Measurements from ENCODE around the gene FAM227B. TPM values are rescaled to one million over a fixed set of nuclear protein-coding genes. Genes with fewer than 3 reads are reported as not detected.
A peak's percentile ranks its signal among the peaks of the same experiment; 100 is the strongest.

Gene FAM227B
- total and polyA plus RNA-seq, 10 donors, result 4.1 to 7.5 (median 5.2) TPM

GRCh38 chr15:49383266-49383665 is 237.4 kb downstream of the FAM227B start:
- intact Hi-C loops (cut with DNase I; ENCODE audit: low total_unique reads), result no loop called here
- Histone ChIP-seq H3K9me3 (no peaks in the 10 kb centered on the region), H3K27ac (no peak overlapping the region), H3K36me3 (no peaks in the 10 kb centered on the region), H3K4me1 (no peaks in the 10 kb centered on the region), H3K4me3 (no peak overlapping the region), H3K27me3 (replicated peaks in 1 of 7) (no peaks in the 10 kb centered on the region)
- DNase-seq, result no peak
- 38 to 62% (median 45%) methylated on average over 1 of the region's 1 CpG for WGBS, 5 donors
- no peak for TF ChIP-seq POLR2A (IDR thresholded peaks at IDR 0.05)
- TF ChIP-seq POLR2AphosphoS5 (IDR thresholded peaks at IDR 0.05), result no peak
- no peak for TF ChIP-seq CTCF (IDR thresholded peaks at IDR 0.05 in 8 of 11, conservative IDR thresholded peaks at IDR 0.05 in 3 of 11)

- Histone ChIP-seq H3K9me3 (no peaks in the 10 kb centered on the region), H3K27me3 (replicated peaks in 1 of 7) (no peaks in the 10 kb centered on the region), H3K4me3 (no peak overlapping the region), H3K27ac (no peak overlapping the region), H3K4me1 (no peaks in the 10 kb centered on the region), H3K36me3 (no peaks in the 10 kb centered on the region)
- intact Hi-C loops (cut with DNase I; ENCODE audit: low total_unique reads), result no loop called here
- no peak for DNase-seq
- TF ChIP-seq POLR2AphosphoS5 (IDR thresholded peaks at IDR 0.05) (no peak), POLR2A (IDR thresholded peaks at IDR 0.05) (no peak), CTCF (IDR thresholded peaks at IDR 0.05 in 8 of 11, conservative IDR thresholded peaks at IDR 0.05 in 3 of 11) (no peak)
Measured at GRCh38 chr15:49382394-49382793, 238.2 kb downstream of the FAM227B start.

- Histone ChIP-seq H3K27ac (no peak overlapping the region), H3K4me3 (no peak overlapping the region), H3K4me1 (no peaks in the 10 kb centered on the region), H3K27me3 (replicated peaks in 1 of 7) (no peaks in the 10 kb centered on the region), H3K36me3 (no peaks in the 10 kb centered on the region), H3K9me3 (no peaks in the 10 kb centered on the region)
- DNase-seq, result no peak
- intact Hi-C loops (cut with DNase I; ENCODE audit: low total_unique reads), result no loop called here
- 77 to 89% (median 84%) methylated on average over 5 of the region's 5 CpGs for WGBS, 5 donors
- TF ChIP-seq POLR2AphosphoS5 (IDR thresholded peaks at IDR 0.05) (no peak), CTCF (IDR thresholded peaks at IDR 0.05 in 8 of 11, conservative IDR thresholded peaks at IDR 0.05 in 3 of 11) (no peak)
Measured at GRCh38 chr15:49380912-49381311, 239.7 kb downstream of the FAM227B start.

- H3K27ac ChIP-seq, result no peak overlapping the region
- TF ChIP-seq POLR2AphosphoS5 (IDR thresholded peaks at IDR 0.05), result no peak
- no peak for TF ChIP-seq POLR2A (IDR thresholded peaks at IDR 0.05)
- no peak for TF ChIP-seq CTCF (IDR thresholded peaks at IDR 0.05 in 8 of 11, conservative IDR thresholded peaks at IDR 0.05 in 3 of 11)
- H3K4me3 ChIP-seq, result no peak overlapping the region
- H3K4me1 ChIP-seq, result no peaks in the 10 kb centered on the region
- H3K36me3 ChIP-seq, result no peaks in the 10 kb centered on the region
- peak; percentile 47 for DNase-seq
- intact Hi-C loops (cut with DNase I; ENCODE audit: low total_unique reads), result no loop called here
- no peaks in the 10 kb centered on the region for H3K9me3 ChIP-seq
- no peaks in the 10 kb centered on the region for H3K27me3 ChIP-seq (replicated peaks in 1 of 7)
- WGBS, 5 donors, result 75 to 89% (median 84%) methylated on average over 4 of the region's 4 CpGs
Measured at GRCh38 chr15:49379996-49380395, 240.6 kb downstream of the FAM227B start.

Data from spleen (tissue), 11 donors.